ENCODE data around the gene ANXA7. TPM values are rescaled to one million over a fixed set of nuclear protein-coding genes. Genes with fewer than 3 reads are reported as not detected.
A peak's percentile ranks its signal among the peaks of the same experiment; 100 is the strongest.
"Not testable (repeated sequence)": the region's sequence is repeated elsewhere in the genome, so short reads cannot be mapped to it uniquely, and the experiment has no call there.

Gene ANXA7
- total RNA-seq, 2 experiments from 2014 or later, result 78.6 to 83.0 TPM

GRCh38 chr10:73358331-73359279, 55.3 kb downstream of the ANXA7 start, which contains the start of gene CFAP70:
Gene CFAP70 (minus strand): TSS chr10:73358864. CDS start chr10:73354796, 4,068 bp downstream.
- H3K27me3 Mint-ChIP-seq, result peaks cover 2% of the 10 kb centered on the region
- H3K9me3 Mint-ChIP-seq, result no peaks in the 10 kb centered on the region
- peaks cover 2% of the 10 kb centered on the region for H3K36me3 Mint-ChIP-seq (ENCODE audit: low read depth)
- ChIA-PET POLR2A (interaction anchor here (0.6 to 0.7 kb wide), 3 partner anchors 42 to 469 kb away, joined by 3 to 4 read pairs (median 3); no protein-coding TSS in a partner anchor), CTCF (interaction anchor here (0.8 kb wide), 1 partner anchor 98 kb away, joined by 3 read pairs; no protein-coding TSS in a partner anchor)
- peak within 1 kb of the TSS; percentile 84 for H3K27ac Mint-ChIP-seq
- peak within 1 kb of the TSS; percentile 89 for H3K4me3 Mint-ChIP-seq
- peak; percentile 96 for DNase-seq
- peaks cover 16% of the 10 kb centered on the region for H3K4me1 Mint-ChIP-seq

GRCh38 chr10:73357821-73358220, 56.0 kb downstream of the ANXA7 start:
- peak overlapping the region; percentile 84 for H3K27ac Mint-ChIP-seq
- ChIA-PET CTCF (interaction anchor here (0.6 to 0.8 kb wide), 3 partner anchors 21 to 507 kb away, joined by 3 to 4 read pairs (median 3); no protein-coding TSS in a partner anchor), POLR2A (interaction anchor here (0.5 kb wide), 1 partner anchor 391 kb away, joined by 3 read pairs; no protein-coding TSS in a partner anchor)
- no peaks in the 10 kb centered on the region for H3K9me3 Mint-ChIP-seq
- H3K27me3 Mint-ChIP-seq, result peaks cover 2% of the 10 kb centered on the region
- peaks cover 2% of the 10 kb centered on the region for H3K36me3 Mint-ChIP-seq (ENCODE audit: low read depth)
- H3K4me3 Mint-ChIP-seq, result peak overlapping the region; percentile 89
- DNase-seq, result no peak
- H3K4me1 Mint-ChIP-seq, result peaks cover 16% of the 10 kb centered on the region

DNA sequence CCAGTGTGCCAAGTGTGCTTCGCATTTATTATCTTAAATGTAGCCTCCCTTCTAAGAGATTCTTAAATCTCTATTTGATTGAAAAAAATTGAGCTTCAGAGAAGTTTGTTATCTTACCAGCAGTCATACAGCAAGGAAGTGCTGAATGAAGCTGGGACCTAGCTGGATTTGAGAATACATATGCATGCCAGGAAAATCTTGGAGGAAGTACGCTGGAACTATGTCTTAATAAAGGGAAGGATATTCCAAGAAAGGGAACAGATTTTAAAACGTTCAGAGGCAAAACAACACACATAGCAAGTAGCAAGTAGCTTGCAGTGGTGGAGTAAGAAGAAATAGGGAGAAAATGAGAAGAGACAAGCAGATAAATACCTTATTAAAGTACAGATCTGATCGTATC, 56.7 kb downstream of the ANXA7 start:
- peaks cover 2% of the 10 kb centered on the region for H3K36me3 Mint-ChIP-seq (ENCODE audit: low read depth)
- H3K4me3 Mint-ChIP-seq, result peak overlapping the region; percentile 89
- CTCF ChIA-PET, result interaction anchor here (0.6 kb wide), 2 partner anchors 214 to 507 kb away, joined by 3 read pairs; no protein-coding TSS in a partner anchor
- H3K4me1 Mint-ChIP-seq, result peaks cover 16% of the 10 kb centered on the region
- POLR2A ChIA-PET, result no interaction called here
- no peaks in the 10 kb centered on the region for H3K9me3 Mint-ChIP-seq
- H3K27ac Mint-ChIP-seq, result no peak overlapping the region
- H3K27me3 Mint-ChIP-seq, result peaks cover 2% of the 10 kb centered on the region
- DNase-seq, result no peak

- POLR2A ChIA-PET, result no interaction called here
- H3K27me3 Mint-ChIP-seq, result no peaks in the 10 kb centered on the region
- no peaks in the 10 kb centered on the region for H3K4me1 Mint-ChIP-seq
Observed at GRCh38 chr10:73344269-73344668, 69.6 kb downstream of the ANXA7 start.

GRCh38 chr10:73340121-73340520, 73.7 kb downstream of the ANXA7 start:
- no peaks in the 10 kb centered on the region for H3K36me3 Mint-ChIP-seq (ENCODE audit: low read depth)
- no peak overlapping the region for H3K4me3 Mint-ChIP-seq
- H3K9me3 Mint-ChIP-seq, result no peaks in the 10 kb centered on the region
- no peak for DNase-seq
- H3K27me3 Mint-ChIP-seq, result no peaks in the 10 kb centered on the region
- no peak overlapping the region for H3K27ac Mint-ChIP-seq
- H3K4me1 Mint-ChIP-seq, result no peaks in the 10 kb centered on the region
- POLR2A ChIA-PET, result no interaction called here
- CTCF ChIA-PET, result interaction anchor here (0.5 kb wide), 1 partner anchor 252 kb away, joined by 3 read pairs; no protein-coding TSS in a partner anchor

More at GRCh38 chr10:73344269-73344668, 69.6 kb downstream of the ANXA7 start:
- no peak for DNase-seq
- H3K36me3 Mint-ChIP-seq (ENCODE audit: low read depth), result no peaks in the 10 kb centered on the region
- no peak overlapping the region for H3K4me3 Mint-ChIP-seq
- H3K27ac Mint-ChIP-seq, result no peak overlapping the region
- CTCF ChIA-PET, result no interaction called here
- H3K9me3 Mint-ChIP-seq, result no peaks in the 10 kb centered on the region

DNA sequence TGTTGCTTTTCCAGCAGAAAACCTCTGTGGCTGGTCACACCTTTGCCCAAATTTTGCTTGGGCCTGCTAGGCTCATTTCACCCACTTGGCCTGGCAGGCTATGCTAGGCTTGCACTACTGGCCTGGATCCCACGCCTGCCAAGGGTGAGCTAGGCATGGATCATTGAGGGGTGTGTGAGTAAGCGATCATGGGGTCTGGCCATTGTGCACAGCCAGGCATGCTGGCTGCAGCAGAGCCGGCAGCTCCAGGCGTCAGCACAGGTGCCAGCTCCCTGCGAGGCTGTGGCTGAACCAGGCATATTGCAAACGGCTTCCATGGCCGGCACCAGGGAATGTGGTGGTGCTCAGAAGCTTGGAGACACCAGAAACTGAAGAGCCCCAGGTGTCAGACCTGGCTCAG, 74.4 kb downstream of the ANXA7 start:
- ChIA-PET CTCF (interaction anchor here (0.5 kb wide), 1 partner anchor 253 kb away, joined by 3 read pairs; no protein-coding TSS in a partner anchor), POLR2A (no interaction called here)
- no peak for DNase-seq
- no peaks in the 10 kb centered on the region for H3K27me3 Mint-ChIP-seq
- H3K4me3 Mint-ChIP-seq, result no peak overlapping the region
- H3K4me1 Mint-ChIP-seq, result no peaks in the 10 kb centered on the region
- H3K27ac Mint-ChIP-seq, result no peak overlapping the region
- H3K9me3 Mint-ChIP-seq, result no peaks in the 10 kb centered on the region
- no peaks in the 10 kb centered on the region for H3K36me3 Mint-ChIP-seq (ENCODE audit: low read depth)

DNA sequence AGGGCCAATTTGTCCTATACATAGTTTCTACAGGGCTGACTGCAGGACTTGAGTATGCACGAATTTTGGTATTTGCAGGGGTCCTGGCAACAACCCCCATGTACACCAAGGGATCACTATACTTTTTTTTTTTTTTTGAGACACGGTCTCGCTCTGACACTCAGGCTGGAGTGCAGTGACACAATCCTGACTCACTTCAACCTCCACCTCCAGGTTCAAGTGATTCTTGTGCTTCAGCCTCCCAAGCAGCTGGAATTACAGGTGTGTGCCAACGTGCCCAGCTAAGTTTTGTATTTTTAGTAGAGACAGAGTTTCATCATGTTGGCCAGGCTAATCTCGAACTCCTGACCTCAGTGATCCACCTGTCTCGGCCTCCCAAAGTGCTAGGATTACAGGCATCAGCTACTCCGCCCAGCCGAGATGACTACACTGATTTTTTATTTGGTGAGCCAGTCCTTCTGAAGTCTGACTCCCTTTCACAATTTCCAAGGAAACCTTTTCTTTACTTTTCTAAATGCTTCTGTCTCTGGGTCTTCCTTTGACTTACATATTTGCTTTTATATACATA, 75.0 kb downstream of the ANXA7 start:
- H3K36me3 Mint-ChIP-seq (ENCODE audit: low read depth), result no peaks in the 10 kb centered on the region
- ChIA-PET CTCF (interaction anchor here (0.6 kb wide), 1 partner anchor 261 kb away, joined by 4 read pairs; no protein-coding TSS in a partner anchor), POLR2A (no interaction called here)
- H3K9me3 Mint-ChIP-seq, result no peaks in the 10 kb centered on the region
- H3K4me1 Mint-ChIP-seq, result no peaks in the 10 kb centered on the region
- H3K27me3 Mint-ChIP-seq, result no peaks in the 10 kb centered on the region
- no peak overlapping the region for H3K27ac Mint-ChIP-seq
- no peak overlapping the region for H3K4me3 Mint-ChIP-seq
- no peak for DNase-seq

- no peak overlapping the region for H3K27ac Mint-ChIP-seq
- H3K27me3 Mint-ChIP-seq, result peaks cover 17% of the 10 kb centered on the region
- H3K4me3 Mint-ChIP-seq, result no peak overlapping the region
- ChIA-PET CTCF (interaction anchor here (0.6 kb wide), 1 partner anchor 54 kb away, joined by 4 read pairs; no protein-coding TSS in a partner anchor), POLR2A (no interaction called here)
- no peaks in the 10 kb centered on the region for H3K36me3 Mint-ChIP-seq (ENCODE audit: low read depth)
- DNase-seq, result no peak
- H3K9me3 Mint-ChIP-seq, result no peaks in the 10 kb centered on the region
- no peaks in the 10 kb centered on the region for H3K4me1 Mint-ChIP-seq
Observed at GRCh38 chr10:73333202-73333601, 80.7 kb downstream of the ANXA7 start.

DNA sequence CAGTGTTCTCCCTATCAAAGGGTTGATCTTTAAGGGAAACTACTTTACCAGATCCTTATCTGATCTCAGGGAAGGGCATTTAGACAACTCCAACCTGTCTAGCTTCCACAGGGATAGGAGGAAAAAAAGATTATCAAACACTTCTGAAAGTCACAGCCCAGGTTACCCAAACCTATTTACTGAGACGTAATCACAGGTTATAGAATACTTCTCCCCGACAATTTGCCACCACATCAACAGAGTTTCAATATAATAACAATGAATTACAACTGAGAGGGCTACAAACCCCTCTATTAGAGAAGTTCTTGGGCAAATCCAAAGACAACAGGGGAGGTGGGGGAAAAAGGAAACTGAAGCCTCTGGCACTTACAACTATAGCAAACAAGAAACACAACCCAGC, 81.5 kb downstream of the ANXA7 start:
- peaks cover 17% of the 10 kb centered on the region for H3K27me3 Mint-ChIP-seq
- no peaks in the 10 kb centered on the region for H3K4me1 Mint-ChIP-seq
- POLR2A ChIA-PET, result no interaction called here

DNA sequence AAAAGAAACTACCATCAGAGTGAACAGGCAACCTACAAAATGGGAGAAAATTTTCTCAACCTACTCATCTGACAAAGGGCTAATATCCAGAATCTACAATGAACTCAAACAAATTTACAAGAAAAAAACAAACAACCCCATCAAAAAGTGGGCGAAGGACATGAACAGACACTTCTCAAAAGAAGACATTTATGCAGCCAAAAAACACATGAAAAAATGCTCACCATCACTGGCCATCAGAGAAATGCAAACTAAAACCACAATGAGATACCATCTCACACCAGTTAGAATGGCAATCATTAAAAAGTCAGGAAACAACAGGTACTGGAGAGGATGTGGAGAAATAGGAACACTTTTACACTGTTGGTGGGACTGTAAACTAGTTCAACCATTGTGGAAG, 85.3 kb downstream of the ANXA7 start:
- H3K9me3 Mint-ChIP-seq; CTCF ChIA-PET; H3K36me3 Mint-ChIP-seq (ENCODE audit: low read depth); POLR2A ChIA-PET; H3K4me1 Mint-ChIP-seq; DNase-seq; H3K27ac Mint-ChIP-seq; H3K4me3 Mint-ChIP-seq: not testable (repeated sequence)
- H3K27me3 Mint-ChIP-seq, result peaks cover 19% of the 10 kb centered on the region

More for the DNA sequence above, 81.5 kb downstream of the ANXA7 start:
- no peaks in the 10 kb centered on the region for H3K36me3 Mint-ChIP-seq (ENCODE audit: low read depth)
- no peak overlapping the region for H3K4me3 Mint-ChIP-seq
- no peak for DNase-seq
- CTCF ChIA-PET, result interaction anchor here (0.6 kb wide), 1 partner anchor 53 kb away, joined by 4 read pairs; no protein-coding TSS in a partner anchor
- no peaks in the 10 kb centered on the region for H3K9me3 Mint-ChIP-seq
- no peak overlapping the region for H3K27ac Mint-ChIP-seq

DNA sequence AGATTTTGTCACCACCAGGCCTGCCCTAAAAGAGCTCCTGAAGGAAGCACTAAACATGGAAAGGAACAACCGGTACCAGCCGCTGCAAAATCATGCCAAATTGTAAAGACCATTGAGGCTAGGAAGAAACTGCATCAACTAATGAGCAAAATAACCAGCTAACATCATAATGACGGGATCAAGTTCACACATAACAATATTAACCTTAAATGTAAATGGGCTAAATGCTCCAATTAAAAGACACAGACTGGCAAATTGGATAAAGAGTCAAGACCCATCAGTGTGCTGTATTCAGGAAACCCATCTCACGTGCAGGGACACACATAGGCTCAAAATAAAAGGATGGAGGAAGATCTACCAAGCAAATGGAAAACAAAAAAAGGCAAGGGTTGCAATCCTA, 88.6 kb downstream of the ANXA7 start:
- DNase-seq; CTCF ChIA-PET; H3K4me3 Mint-ChIP-seq; H3K27ac Mint-ChIP-seq; H3K9me3 Mint-ChIP-seq; H3K27me3 Mint-ChIP-seq; POLR2A ChIA-PET; H3K36me3 Mint-ChIP-seq (ENCODE audit: low read depth); H3K4me1 Mint-ChIP-seq: not testable (repeated sequence)
